Measurements from ENCODE around the gene MRPS26. TPM values are rescaled to one million over a fixed set of nuclear protein-coding genes. Genes with fewer than 3 reads are reported as not detected.
"Not testable (repeated sequence)": the region's sequence is repeated elsewhere in the genome, so short reads cannot be mapped to it uniquely, and the experiment has no call there.

The MRPS26 gene
- total and polyA plus RNA-seq, 11 donors: 36.5 to 111 (median 52.4) TPM

DNA sequence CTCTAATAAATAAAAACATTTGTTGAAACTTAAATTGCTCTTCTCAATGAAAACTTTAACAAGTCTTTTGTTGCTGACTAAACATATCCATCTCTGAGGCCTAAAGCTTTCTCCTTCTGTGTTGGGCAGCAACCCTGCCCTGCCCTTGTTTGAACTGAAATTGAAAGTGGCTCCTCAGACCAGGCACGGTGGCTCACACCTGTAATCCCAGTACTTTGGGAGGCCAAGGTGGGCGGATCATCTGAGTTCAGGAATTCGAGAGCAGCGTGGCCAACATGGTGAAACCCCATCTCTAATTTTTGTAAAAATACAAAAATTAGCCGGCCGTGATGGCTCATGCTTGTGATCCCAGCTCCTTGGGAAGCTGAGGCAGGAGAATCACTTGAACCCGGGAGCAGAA lies 31.7 kb upstream of the MRPS26 start:
- DNase-seq: no peak
- no peak for TF ChIP-seq POLR2A (IDR thresholded peaks at IDR 0.05)
- 94 to 98% (median 97%) methylated on average over 7 of the region's 7 CpGs for WGBS, 4 donors
- H3K4me3 ChIP-seq: no peak overlapping the region
- H3K9me3 ChIP-seq: no peaks in the 10 kb centered on the region
- peaks cover 0 to 84% (median 59%) of the 10 kb centered on the region in 9 donors for H3K36me3 ChIP-seq
- no peaks in the 10 kb centered on the region for H3K27me3 ChIP-seq
- no peaks in the 10 kb centered on the region for H3K4me1 ChIP-seq
- no peak for ATAC-seq
- H3K27ac ChIP-seq: no peak overlapping the region
- intact Hi-C loops (cut with DNase I): no loop called here

DNA sequence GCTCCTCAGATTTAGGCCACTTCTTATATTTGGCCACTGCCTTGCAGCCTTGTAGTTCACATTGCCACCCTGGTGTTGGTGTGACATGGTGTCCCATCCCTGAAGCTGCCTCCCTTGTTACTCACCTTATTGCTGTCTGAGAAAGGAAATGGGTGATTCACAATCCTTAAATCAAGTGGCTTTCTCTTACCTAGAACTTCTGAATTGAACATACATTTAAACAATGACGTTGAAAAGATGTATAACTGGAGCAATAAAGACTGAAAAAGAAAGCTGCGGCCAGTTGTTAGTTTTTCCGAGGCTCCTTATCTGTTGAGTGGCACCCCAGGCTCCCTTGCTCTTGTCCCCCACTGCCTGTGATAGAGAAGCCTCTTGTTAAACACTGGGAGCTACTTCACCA lies 31.2 kb upstream of the MRPS26 start:
- no peaks in the 10 kb centered on the region for H3K27me3 ChIP-seq
- ATAC-seq (no peak), DNase-seq (no peak)
- TF ChIP-seq POLR2A (IDR thresholded peaks at IDR 0.05): no peak
- TF ChIP-seq, protein P1, sequence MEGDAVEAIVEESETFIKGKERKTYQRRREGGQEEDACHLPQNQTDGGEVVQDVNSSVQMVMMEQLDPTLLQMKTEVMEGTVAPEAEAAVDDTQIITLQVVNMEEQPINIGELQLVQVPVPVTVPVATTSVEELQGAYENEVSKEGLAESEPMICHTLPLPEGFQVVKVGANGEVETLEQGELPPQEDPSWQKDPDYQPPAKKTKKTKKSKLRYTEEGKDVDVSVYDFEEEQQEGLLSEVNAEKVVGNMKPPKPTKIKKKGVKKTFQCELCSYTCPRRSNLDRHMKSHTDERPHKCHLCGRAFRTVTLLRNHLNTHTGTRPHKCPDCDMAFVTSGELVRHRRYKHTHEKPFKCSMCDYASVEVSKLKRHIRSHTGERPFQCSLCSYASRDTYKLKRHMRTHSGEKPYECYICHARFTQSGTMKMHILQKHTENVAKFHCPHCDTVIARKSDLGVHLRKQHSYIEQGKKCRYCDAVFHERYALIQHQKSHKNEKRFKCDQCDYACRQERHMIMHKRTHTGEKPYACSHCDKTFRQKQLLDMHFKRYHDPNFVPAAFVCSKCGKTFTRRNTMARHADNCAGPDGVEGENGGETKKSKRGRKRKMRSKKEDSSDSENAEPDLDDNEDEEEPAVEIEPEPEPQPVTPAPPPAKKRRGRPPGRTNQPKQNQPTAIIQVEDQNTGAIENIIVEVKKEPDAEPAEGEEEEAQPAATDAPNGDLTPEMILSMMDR (IDR thresholded peaks at IDR 0.05): no peak
- intact Hi-C loops (cut with DNase I): no loop called here
- H3K36me3 ChIP-seq: peaks cover 0 to 79% (median 56%) of the 10 kb centered on the region in 9 donors
- no peak overlapping the region for H3K27ac ChIP-seq
- H3K9me3 ChIP-seq: no peaks in the 10 kb centered on the region
- WGBS, 4 donors: 80 to 90% (median 84%) methylated on average over 3 of the region's 3 CpGs
- H3K4me1 ChIP-seq: no peaks in the 10 kb centered on the region
- H3K4me3 ChIP-seq: no peak overlapping the region

DNA sequence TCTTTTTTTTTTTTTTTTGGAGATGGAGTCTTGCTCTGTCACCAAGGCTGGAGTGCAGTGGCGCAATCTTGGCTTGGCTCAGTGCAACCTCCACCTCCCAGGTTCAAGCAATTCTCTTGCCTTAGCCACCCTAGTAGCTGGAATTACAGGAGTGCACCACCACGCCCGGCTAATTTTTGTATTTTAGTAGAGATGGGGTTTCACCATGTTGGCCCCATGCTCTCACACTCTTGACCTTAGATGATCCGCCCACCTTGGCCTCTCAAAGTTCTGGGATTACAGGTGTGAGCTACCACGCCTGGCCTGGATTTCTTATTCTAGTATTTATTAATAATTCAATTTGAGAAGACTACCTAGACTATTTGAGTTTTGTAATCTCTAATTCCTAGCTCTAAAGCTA lies 30.6 kb upstream of the MRPS26 start:
- H3K27me3 ChIP-seq; intact Hi-C loops (cut with DNase I); H3K27ac ChIP-seq; DNase-seq; H3K9me3 ChIP-seq; H3K4me3 ChIP-seq; ATAC-seq; H3K4me1 ChIP-seq: not testable (repeated sequence)
- H3K36me3 ChIP-seq: peaks cover 0 to 74% (median 56%) of the 10 kb centered on the region in 9 donors
- 95 to 100% (median 98%) methylated on average over 5 of the region's 5 CpGs for WGBS, 4 donors

DNA sequence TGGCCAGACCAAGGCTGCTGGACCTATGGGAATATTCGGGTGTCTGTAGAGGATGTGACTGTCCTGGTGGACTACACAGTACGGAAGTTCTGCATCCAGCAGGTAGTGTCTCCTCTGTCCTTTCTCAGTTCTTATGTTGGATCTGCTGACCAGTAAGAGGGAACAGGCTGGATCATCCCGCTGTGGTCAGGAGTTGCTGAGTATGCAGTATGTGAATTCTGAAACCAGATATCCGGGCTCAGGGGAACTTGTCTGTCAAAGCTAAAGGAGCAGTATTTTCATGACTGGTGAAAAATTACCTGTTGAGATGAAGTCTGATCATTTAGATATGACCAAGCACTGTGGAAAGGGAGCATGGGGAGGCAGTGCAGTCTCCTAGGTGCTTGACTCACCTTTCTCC lies 24.5 kb upstream of the MRPS26 start:
- no peaks in the 10 kb centered on the region for H3K4me1 ChIP-seq
- WGBS, 4 donors: 92 to 97% (median 93%) methylated on average over 4 of the region's 4 CpGs
- TF ChIP-seq, protein P1 (IDR thresholded peaks at IDR 0.05): no peak
- TF ChIP-seq POLR2A (IDR thresholded peaks at IDR 0.05): no peak
- DNase-seq (no peak), ATAC-seq (no peak)
- H3K9me3 ChIP-seq: no peaks in the 10 kb centered on the region
- H3K27ac ChIP-seq: no peak overlapping the region
- no peak overlapping the region for H3K4me3 ChIP-seq
- peaks cover 0 to 78% (median 72%) of the 10 kb centered on the region in 9 donors for H3K36me3 ChIP-seq
- no peaks in the 10 kb centered on the region for H3K27me3 ChIP-seq
- intact Hi-C loops (cut with DNase I): no loop called here

DNA sequence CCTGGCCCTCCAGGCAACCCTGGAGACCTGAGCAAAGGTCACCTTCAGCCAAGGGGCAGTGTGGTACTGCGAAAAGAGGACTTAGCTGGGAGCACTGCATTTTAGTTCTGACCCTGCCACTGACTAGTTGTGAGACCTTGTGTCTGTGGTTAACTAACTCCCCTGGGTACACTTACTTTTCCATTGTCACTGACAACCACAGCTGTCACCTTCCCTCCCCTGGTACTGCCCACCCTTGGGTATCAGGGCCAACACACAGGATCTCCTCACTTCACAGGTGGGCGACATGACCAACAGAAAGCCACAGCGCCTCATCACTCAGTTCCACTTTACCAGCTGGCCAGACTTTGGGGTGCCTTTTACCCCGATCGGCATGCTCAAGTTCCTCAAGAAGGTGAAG lies 24.1 kb upstream of the MRPS26 start:
- 96 to 98% (median 97%) methylated on average over 4 to 5 of the region's 5 CpGs for WGBS, 4 donors
- no peak overlapping the region for H3K4me3 ChIP-seq
- intact Hi-C loops (cut with DNase I): no loop called here
- H3K4me1 ChIP-seq: no peaks in the 10 kb centered on the region
- DNase-seq (no peak), ATAC-seq (no peak)
- H3K27ac ChIP-seq: no peak overlapping the region
- H3K9me3 ChIP-seq: no peaks in the 10 kb centered on the region
- H3K27me3 ChIP-seq: no peaks in the 10 kb centered on the region
- TF ChIP-seq, protein P1 (IDR thresholded peaks at IDR 0.05): no peak
- no peak for TF ChIP-seq POLR2A (IDR thresholded peaks at IDR 0.05)
- H3K36me3 ChIP-seq: peaks cover 0 to 78% (median 72%) of the 10 kb centered on the region in 9 donors

DNA sequence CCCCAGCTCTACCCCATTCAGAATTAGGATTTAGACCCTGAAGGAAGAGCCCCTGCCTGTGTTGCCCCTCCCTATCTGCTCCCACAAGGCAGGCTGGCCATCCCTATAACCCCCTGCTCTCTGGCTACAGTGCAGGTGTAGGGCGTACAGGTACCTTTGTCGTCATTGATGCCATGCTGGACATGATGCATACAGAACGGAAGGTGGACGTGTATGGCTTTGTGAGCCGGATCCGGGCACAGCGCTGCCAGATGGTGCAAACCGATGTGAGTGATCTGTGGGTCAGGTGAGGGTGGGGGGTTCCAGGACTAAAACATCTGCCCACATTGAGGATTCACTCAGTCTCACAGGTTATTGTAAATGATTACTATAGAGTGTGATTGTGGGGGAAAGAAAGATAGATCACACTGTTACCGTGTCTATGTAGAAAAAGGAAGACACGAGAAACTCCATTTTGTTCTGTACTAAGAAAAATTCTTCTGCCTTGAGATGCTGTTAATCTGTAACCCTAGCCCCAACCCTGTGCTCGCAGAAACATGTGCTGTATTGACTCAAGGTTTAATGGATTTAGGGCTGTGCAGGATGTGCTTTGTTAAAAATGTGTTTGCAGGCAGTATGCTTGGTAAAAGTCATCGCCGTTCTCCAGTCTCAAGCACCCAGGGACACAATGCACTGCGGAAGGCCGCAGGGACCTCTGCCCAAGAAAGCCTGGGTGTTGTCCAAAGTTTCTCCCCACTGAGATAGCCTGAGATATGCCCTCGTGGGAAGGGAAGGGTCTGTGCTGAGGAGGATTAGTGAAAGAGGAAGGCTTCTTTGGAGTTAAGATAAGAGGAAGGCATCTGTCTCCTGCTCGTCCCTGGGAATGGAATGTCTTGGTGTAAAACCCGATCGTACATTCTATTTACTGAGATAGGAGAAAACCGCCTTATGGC lies 23.0 kb upstream of the MRPS26 start:
- H3K27ac ChIP-seq; intact Hi-C loops (cut with DNase I); DNase-seq; H3K4me1 ChIP-seq; H3K27me3 ChIP-seq; H3K4me3 ChIP-seq; ATAC-seq; H3K9me3 ChIP-seq: not testable (repeated sequence)
- 76 to 85% (median 81%) methylated on average over 17 to 20 of the region's 20 CpGs for WGBS, 4 donors
- peaks cover 0 to 78% (median 73%) of the 10 kb centered on the region in 9 donors for H3K36me3 ChIP-seq

Data from heart left ventricle (tissue), 16 donors.